Osteoblast (primary cell): Measurements from ENCODE around the gene SSTR5. TPM values are rescaled to one million over a fixed set of nuclear protein-coding genes. Genes with fewer than 3 reads are reported as not detected.
"Not testable (repeated sequence)": the region's sequence is repeated elsewhere in the genome, so short reads cannot be mapped to it uniquely, and the experiment has no call there.

ENCODE experiments used
- DNase-seq: peaks from one replicate; pipeline ENCODE4 v3.0.0; 2011; ENCODE audit warnings: low spot score, mixed read lengths; ENCODE audit not compliant: insufficient read length; ENCODE audit errors: missing footprints
- H2AFZ ChIP-seq: 2 replicates; pipeline ENCODE4 v1.6.0; 2011; ENCODE audit warnings: mild to moderate bottlenecking, low read length
- H3K27ac ChIP-seq: 2 replicates; pipeline ENCODE4 v1.5.1; 2011; ENCODE audit warnings: mild to moderate bottlenecking, low read depth, low read length, moderate library complexity
- H3K27me3 ChIP-seq: 2 replicates; pipeline ENCODE4 v1.6.0; 2012; ENCODE audit warnings: mild to moderate bottlenecking, control low read depth, inconsistent platforms, low read length, moderate library complexity; ENCODE audit not compliant: insufficient read depth
- H3K36me3 ChIP-seq: 2 replicates; pipeline ENCODE4 v1.5.1; 2011; ENCODE audit warnings: mild to moderate bottlenecking, low read length, control low read depth, moderate library complexity; ENCODE audit not compliant: insufficient read depth
- H3K4me1 ChIP-seq: 2 replicates; pipeline ENCODE4 v1.5.1; 2011; ENCODE audit warnings: mild to moderate bottlenecking, low read length, control low read depth, moderate library complexity; ENCODE audit not compliant: insufficient read depth
- H3K4me2 ChIP-seq: 2 replicates; pipeline ENCODE4 v1.6.0; 2011; ENCODE audit warnings: mild to moderate bottlenecking, low read length; ENCODE audit not compliant: insufficient read depth
- H3K4me3 ChIP-seq: fragments of 200-600 bp; sonication (generic); 3 replicates; pipeline ENCODE4 v1.5.1; 2012; ENCODE audit warnings: mild to moderate bottlenecking, low read length, inconsistent platforms; ENCODE audit not compliant: insufficient read depth
- H3K79me2 ChIP-seq: 2 replicates; pipeline ENCODE4 v1.6.0; 2012; ENCODE audit warnings: mild to moderate bottlenecking, low read length, control low read depth, inconsistent platforms; ENCODE audit not compliant: insufficient read depth
- H3K9me3 ChIP-seq: 2 replicates; pipeline ENCODE4 v1.5.1; 2011; ENCODE audit warnings: low read depth, low read length, control low read depth
- H4K20me1 ChIP-seq: 2 replicates; pipeline ENCODE4 v1.6.0; 2012; ENCODE audit warnings: mild to moderate bottlenecking, low read length, control low read depth; ENCODE audit not compliant: insufficient read depth
- CTCF ChIP-seq: IDR thresholded peaks from 2 replicates; pipeline ENCODE4 v1.5.1; 2011; ENCODE audit warnings: mild to moderate bottlenecking, low read depth, low read length, moderate library complexity; ENCODE audit errors: extremely low read depth
- total RNA-seq: library from RNA; depleted of rRNA; stranded (reverse); fragments of >200 nt; gene quantifications from 2 replicates; pipeline ENCODE4 v1.2.3, GENCODE V29; 2012

SSTR5 gene
- total RNA-seq, 1 donor = not detected

GRCh38 chr16:1081734-1082265 lies 9.3 kb downstream of the SSTR5 start:
- H4K20me1 ChIP-seq = no peaks in the 10 kb centered on the region
- no peaks in the 10 kb centered on the region for H3K79me2 ChIP-seq
- H3K36me3 ChIP-seq = no peaks in the 10 kb centered on the region
- no peak overlapping the region for H3K4me2 ChIP-seq
- H3K4me1 ChIP-seq = peaks cover 4% of the 10 kb centered on the region
- H3K9me3 ChIP-seq = peaks cover 9% of the 10 kb centered on the region
- no peak for DNase-seq
- H2AFZ ChIP-seq = no peak overlapping the region
- no peak overlapping the region for H3K27ac ChIP-seq
- H3K27me3 ChIP-seq = peaks cover 49% of the 10 kb centered on the region
- no peak for TF ChIP-seq CTCF
- H3K4me3 ChIP-seq = no peak overlapping the region

DNA sequence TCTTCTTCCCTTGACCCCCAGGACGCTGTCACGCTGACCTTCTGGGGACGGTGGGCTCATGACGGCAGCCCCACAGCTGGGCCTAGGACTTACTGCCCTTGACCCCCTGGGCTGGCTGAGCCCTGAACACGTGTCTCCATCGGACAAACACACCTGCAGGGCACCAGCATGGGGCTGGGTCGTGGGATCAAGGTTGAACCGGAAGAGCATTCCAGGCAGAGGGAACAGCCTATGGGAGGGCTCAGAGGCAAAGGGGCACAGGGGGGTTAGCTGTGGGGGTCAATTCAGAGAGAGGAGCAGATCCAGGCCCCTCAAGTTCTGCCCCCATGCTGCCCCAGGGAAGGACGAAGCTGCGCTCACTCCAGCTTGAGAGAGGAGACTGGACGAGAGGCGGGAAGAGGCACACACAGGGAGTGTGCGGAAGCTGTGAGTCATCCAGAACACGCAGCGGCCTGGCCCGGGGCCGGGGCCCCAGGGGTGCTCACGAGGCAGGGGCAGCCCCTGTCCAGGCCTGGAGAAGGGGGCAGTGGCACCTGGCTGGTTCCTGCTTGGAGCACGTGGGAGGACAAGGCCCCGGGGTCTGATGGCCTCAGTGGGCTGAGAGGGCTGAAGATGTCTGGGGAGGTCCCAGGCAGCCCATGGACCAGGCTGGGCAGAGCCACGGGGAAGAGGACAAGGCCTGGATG lies 9.9 kb downstream of the SSTR5 start:
- no peak for TF ChIP-seq CTCF

GRCh38 chr16:1082952-1083675 lies 10.6 kb downstream of the SSTR5 start:
- Histone ChIP-seq H3K9me3 (peaks cover 9% of the 10 kb centered on the region), H3K27ac (no peak overlapping the region), H3K4me3 (no peak overlapping the region), H3K4me1 (peaks cover 4% of the 10 kb centered on the region), H3K79me2 (no peaks in the 10 kb centered on the region), H2AFZ (no peak overlapping the region), H4K20me1 (no peaks in the 10 kb centered on the region), H3K36me3 (no peaks in the 10 kb centered on the region), H3K27me3 (peaks cover 40% of the 10 kb centered on the region), H3K4me2 (no peak overlapping the region)
- no peak for DNase-seq
- no peak for TF ChIP-seq CTCF

More for the DNA sequence above, 9.9 kb downstream of the SSTR5 start:
- H3K27me3 ChIP-seq = peaks cover 44% of the 10 kb centered on the region
- H3K4me2 ChIP-seq = no peak overlapping the region
- H3K4me3 ChIP-seq = no peak overlapping the region
- H3K27ac ChIP-seq = no peak overlapping the region
- H3K9me3 ChIP-seq = peaks cover 9% of the 10 kb centered on the region
- H3K4me1 ChIP-seq = peaks cover 4% of the 10 kb centered on the region
- peak; percentile 97 for DNase-seq
- H2AFZ ChIP-seq = no peak overlapping the region
- H4K20me1 ChIP-seq = no peaks in the 10 kb centered on the region
- H3K36me3 ChIP-seq = no peaks in the 10 kb centered on the region
- H3K79me2 ChIP-seq = no peaks in the 10 kb centered on the region

DNA sequence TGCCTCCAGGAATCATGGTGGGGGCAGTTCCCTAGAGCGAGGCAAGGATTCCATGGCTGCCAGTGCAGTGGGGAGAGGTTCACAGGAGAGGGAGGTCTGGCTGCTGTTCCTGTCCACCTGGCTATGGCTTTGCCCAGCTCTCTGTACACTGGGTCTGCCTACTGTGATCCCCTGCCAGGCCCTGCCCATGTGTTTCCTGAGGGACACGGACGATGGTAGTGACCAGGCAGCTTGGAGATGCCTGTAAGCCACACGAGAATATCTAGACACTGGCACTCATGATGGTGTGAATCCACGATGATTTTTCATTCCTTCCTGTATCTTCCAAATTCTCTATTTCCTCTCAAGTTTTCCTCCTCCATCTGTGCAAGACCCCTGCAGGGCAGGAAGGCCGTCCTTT lies 12.4 kb downstream of the SSTR5 start:
- Histone ChIP-seq H3K27me3 (peaks cover 45% of the 10 kb centered on the region), H2AFZ (no peak overlapping the region)

GRCh38 chr16:1086443-1086842 lies 13.9 kb downstream of the SSTR5 start:
- H3K27me3 ChIP-seq = peaks cover 40% of the 10 kb centered on the region
- H3K4me2 ChIP-seq, H3K36me3 ChIP-seq, H3K27ac ChIP-seq, H4K20me1 ChIP-seq, DNase-seq, H3K4me3 ChIP-seq, H3K79me2 ChIP-seq, H2AFZ ChIP-seq, H3K4me1 ChIP-seq, H3K9me3 ChIP-seq: not testable (repeated sequence)

More for the DNA sequence above, 12.4 kb downstream of the SSTR5 start:
- no peak overlapping the region for H3K4me2 ChIP-seq
- TF ChIP-seq CTCF = no peak
- DNase-seq = no peak
- H4K20me1 ChIP-seq = no peaks in the 10 kb centered on the region
- H3K9me3 ChIP-seq = peaks cover 9% of the 10 kb centered on the region
- H3K4me3 ChIP-seq = no peak overlapping the region
- H3K27ac ChIP-seq = no peak overlapping the region
- H3K4me1 ChIP-seq = peaks cover 4% of the 10 kb centered on the region
- H3K36me3 ChIP-seq = no peaks in the 10 kb centered on the region
- H3K79me2 ChIP-seq = no peaks in the 10 kb centered on the region
